ENCODE results near the gene EXOC6. TPM values are rescaled to one million over a fixed set of nuclear protein-coding genes. Genes with fewer than 3 reads are reported as not detected.

EXOC6 gene
- total and polyA plus RNA-seq, 9 donors: 6.2 to 12.8 (median 9.7) TPM

GRCh38 chr10:92849234-92849525, 860 bp downstream of the EXOC6 start:
- Histone ChIP-seq H3K27ac (no peak overlapping the region), H3K27me3 (no peaks in the 10 kb centered on the region), H3K4me3 (peak overlapping the region; percentile 79), H3K36me3 (no peaks in the 10 kb centered on the region), H3K4me1 (ENCODE audit: insufficient read depth) (peaks cover 2% of the 10 kb centered on the region), H3K9me3 (no peaks in the 10 kb centered on the region)
- WGBS, 3 donors: 1 to 2% (median 2%) methylated on average over 7 of the region's 7 CpGs
- TF ChIP-seq CTCF (IDR thresholded peaks at IDR 0.05) (no peak), POLR2A (IDR thresholded peaks at IDR 0.05) (no peak), EP300 (IDR thresholded peaks at IDR 0.05) (no peak)
- intact Hi-C loops (cut with DNase I): no loop called here
- DNase-seq: no peak

- Histone ChIP-seq H3K27me3 (no peaks in the 10 kb centered on the region), H3K4me3 (peak overlapping the region; percentile 79), H3K4me1 (ENCODE audit: insufficient read depth) (peaks cover 2% of the 10 kb centered on the region), H3K36me3 (no peaks in the 10 kb centered on the region), H3K27ac (no peak overlapping the region), H3K9me3 (no peaks in the 10 kb centered on the region)
- no peak for DNase-seq
- TF ChIP-seq CTCF (IDR thresholded peaks at IDR 0.05) (no peak), EP300 (IDR thresholded peaks at IDR 0.05) (no peak), POLR2A (IDR thresholded peaks at IDR 0.05) (no peak)
- WGBS, 3 donors: 71 to 80% (median 71%) methylated on average over 2 of the region's 2 CpGs
- intact Hi-C loops (cut with DNase I): no loop called here
Observed at GRCh38 chr10:92849576-92850090, 1.3 kb downstream of the EXOC6 start.

- H3K4me1 ChIP-seq (ENCODE audit: insufficient read depth): peaks cover 2% of the 10 kb centered on the region
- intact Hi-C loops (cut with DNase I): no loop called here
- H3K36me3 ChIP-seq: no peaks in the 10 kb centered on the region
- TF ChIP-seq POLR2A (IDR thresholded peaks at IDR 0.05) (no peak), CTCF (IDR thresholded peaks at IDR 0.05) (no peak), EP300 (IDR thresholded peaks at IDR 0.05) (no peak)
- H3K27ac ChIP-seq: no peak overlapping the region
- H3K27me3 ChIP-seq: no peaks in the 10 kb centered on the region
- H3K9me3 ChIP-seq: no peaks in the 10 kb centered on the region
- DNase-seq: no peak
- 89 to 93% (median 92%) methylated on average over 2 of the region's 2 CpGs for WGBS, 3 donors
- no peak overlapping the region for H3K4me3 ChIP-seq
Observed at GRCh38 chr10:92850185-92850584, 1.9 kb downstream of the EXOC6 start.

GRCh38 chr10:92851003-92851402, 2.7 kb downstream of the EXOC6 start:
- intact Hi-C loops (cut with DNase I): no loop called here
- Histone ChIP-seq H3K9me3 (no peaks in the 10 kb centered on the region), H3K36me3 (no peaks in the 10 kb centered on the region), H3K27me3 (no peaks in the 10 kb centered on the region), H3K4me1 (ENCODE audit: insufficient read depth) (peaks cover 2% of the 10 kb centered on the region), H3K27ac (no peak overlapping the region), H3K4me3 (no peak overlapping the region)
- TF ChIP-seq POLR2A (IDR thresholded peaks at IDR 0.05) (no peak), CTCF (IDR thresholded peaks at IDR 0.05) (no peak), EP300 (IDR thresholded peaks at IDR 0.05) (no peak)
- DNase-seq: no peak
- 96 to 100% (median 97%) methylated on average over 4 of the region's 4 CpGs for WGBS, 3 donors
